Glutamatergic neuron (in vitro differentiated cells): Measurements from ENCODE around the gene CBLB. TPM values are rescaled to one million over a fixed set of nuclear protein-coding genes. Genes with fewer than 3 reads are reported as not detected.
A peak's percentile ranks its signal among the peaks of the same experiment; 100 is the strongest.

Source experiments
- DNase-seq: peaks from one replicate; pipeline ENCODE4 v3.0.0; 2022
- H3K27ac Mint-ChIP-seq: one replicate; pipeline ENCODE4 v1.8.0; 2020; ENCODE audit warnings: mild to moderate bottlenecking, mixed read lengths, inconsistent platforms; ENCODE audit not compliant: unreplicated experiment
- H3K27me3 Mint-ChIP-seq: one replicate; pipeline ENCODE4 v1.8.0; 2020; ENCODE audit warnings: mild to moderate bottlenecking, moderate library complexity, mixed read lengths, inconsistent platforms; ENCODE audit not compliant: unreplicated experiment
- H3K36me3 Mint-ChIP-seq: one replicate; pipeline ENCODE4 v1.8.0; 2020; ENCODE audit warnings: mild to moderate bottlenecking, mixed read lengths, inconsistent platforms; ENCODE audit not compliant: unreplicated experiment
- H3K4me1 Mint-ChIP-seq: one replicate; pipeline ENCODE4 v1.8.0; 2020; ENCODE audit warnings: mild to moderate bottlenecking, low read depth, mixed read lengths, inconsistent platforms; ENCODE audit not compliant: unreplicated experiment
- H3K4me3 Mint-ChIP-seq: one replicate; pipeline ENCODE4 v1.8.0; 2020; ENCODE audit warnings: mild to moderate bottlenecking, mixed read lengths, inconsistent platforms; ENCODE audit not compliant: unreplicated experiment
- H3K9me3 Mint-ChIP-seq: one replicate; pipeline ENCODE4 v1.8.0; 2020; ENCODE audit warnings: mild to moderate bottlenecking, moderate library complexity, mixed read lengths, inconsistent platforms; ENCODE audit not compliant: unreplicated experiment
- total RNA-seq: library from RNA; stranded (reverse); fragmentation: NEBNext Ultra II Directional; extraction: Animal tissue kit (Norgen Biotek cat#: 25700); gene quantifications from one replicate; pipeline ENCODE4 v1.2.1, GENCODE V29; 2021; ENCODE audit not compliant: unreplicated experiment
- TF ChIP-seq, protein P1 (sequence below): fragments of 200-600 bp; sonication (generic); IDR thresholded peaks from one replicate; pipeline ENCODE4 v1.5.0; 2021; ENCODE audit not compliant: partially characterized antibody, unreplicated experiment

CBLB gene
- total RNA-seq, 1 donor from 2014 or later: 269 TPM

GRCh38 chr3:105888621-105889579, 20.1 kb upstream of the CBLB start:
- H3K4me3 Mint-ChIP-seq: no peak overlapping the region
- peaks cover 3% of the 10 kb centered on the region for H3K4me1 Mint-ChIP-seq
- H3K9me3 Mint-ChIP-seq: no peaks in the 10 kb centered on the region
- H3K27ac Mint-ChIP-seq: no peak overlapping the region
- H3K36me3 Mint-ChIP-seq: no peaks in the 10 kb centered on the region
- DNase-seq: no peak
- peaks cover 1% of the 10 kb centered on the region for H3K27me3 Mint-ChIP-seq
- TF ChIP-seq, protein P1, sequence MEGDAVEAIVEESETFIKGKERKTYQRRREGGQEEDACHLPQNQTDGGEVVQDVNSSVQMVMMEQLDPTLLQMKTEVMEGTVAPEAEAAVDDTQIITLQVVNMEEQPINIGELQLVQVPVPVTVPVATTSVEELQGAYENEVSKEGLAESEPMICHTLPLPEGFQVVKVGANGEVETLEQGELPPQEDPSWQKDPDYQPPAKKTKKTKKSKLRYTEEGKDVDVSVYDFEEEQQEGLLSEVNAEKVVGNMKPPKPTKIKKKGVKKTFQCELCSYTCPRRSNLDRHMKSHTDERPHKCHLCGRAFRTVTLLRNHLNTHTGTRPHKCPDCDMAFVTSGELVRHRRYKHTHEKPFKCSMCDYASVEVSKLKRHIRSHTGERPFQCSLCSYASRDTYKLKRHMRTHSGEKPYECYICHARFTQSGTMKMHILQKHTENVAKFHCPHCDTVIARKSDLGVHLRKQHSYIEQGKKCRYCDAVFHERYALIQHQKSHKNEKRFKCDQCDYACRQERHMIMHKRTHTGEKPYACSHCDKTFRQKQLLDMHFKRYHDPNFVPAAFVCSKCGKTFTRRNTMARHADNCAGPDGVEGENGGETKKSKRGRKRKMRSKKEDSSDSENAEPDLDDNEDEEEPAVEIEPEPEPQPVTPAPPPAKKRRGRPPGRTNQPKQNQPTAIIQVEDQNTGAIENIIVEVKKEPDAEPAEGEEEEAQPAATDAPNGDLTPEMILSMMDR: no peak

DNA sequence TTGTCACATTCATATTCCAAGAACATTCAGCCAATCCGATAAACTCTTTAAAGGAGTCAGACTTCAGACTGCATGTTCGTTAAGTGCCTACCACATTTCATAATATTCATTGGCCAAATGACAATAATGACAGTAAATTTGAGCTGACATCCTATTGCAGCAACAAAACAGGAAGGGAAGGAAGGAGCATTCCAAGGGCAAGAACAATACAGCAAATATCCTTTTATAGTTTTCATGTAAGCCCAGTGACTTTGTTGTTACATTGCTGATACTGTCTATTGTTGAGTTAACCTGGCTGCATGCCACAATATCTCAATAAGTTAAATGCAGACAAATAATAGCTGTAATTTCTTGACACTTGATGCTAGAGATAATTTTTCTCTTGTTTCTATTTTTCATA, 16.4 kb upstream of the CBLB start:
- Mint-ChIP-seq H3K27ac (no peak overlapping the region), H3K4me1 (peaks cover 8% of the 10 kb centered on the region), H3K9me3 (no peaks in the 10 kb centered on the region), H3K4me3 (no peak overlapping the region), H3K27me3 (no peaks in the 10 kb centered on the region), H3K36me3 (no peaks in the 10 kb centered on the region)
- DNase-seq: no peak
- TF ChIP-seq, protein P1: no peak

GRCh38 chr3:105883798-105884377, 15.1 kb upstream of the CBLB start:
- DNase-seq: no peak
- H3K27me3 Mint-ChIP-seq: no peaks in the 10 kb centered on the region

DNA sequence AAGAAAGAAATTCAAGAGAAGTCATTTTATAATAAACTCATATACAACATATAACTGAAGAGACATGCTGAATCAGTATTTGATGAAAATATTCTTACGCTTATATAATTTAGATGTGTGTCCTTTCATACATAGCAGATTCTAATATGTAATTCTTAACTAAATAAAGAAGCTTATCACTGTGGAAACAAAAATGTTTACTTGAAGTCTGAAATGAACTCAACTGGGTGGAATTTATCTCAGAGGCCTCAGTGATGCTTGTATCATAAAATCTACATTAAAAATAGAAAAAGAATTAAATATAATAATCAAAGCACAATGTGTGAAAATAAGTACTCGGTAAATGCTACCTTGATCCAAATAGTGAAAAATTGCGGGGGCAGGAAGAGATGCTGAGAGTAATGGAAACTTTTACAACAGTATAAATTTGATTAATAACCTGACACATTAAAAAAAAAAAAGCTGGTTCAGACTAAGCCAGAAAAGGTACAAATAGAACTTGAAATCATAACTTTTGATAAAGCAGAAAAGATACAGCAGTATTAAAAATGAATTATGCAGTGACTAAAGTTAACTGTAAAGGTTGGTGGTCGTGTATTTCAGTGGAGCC, 12.0 kb upstream of the CBLB start:
- DNase-seq: no peak
- H3K36me3 Mint-ChIP-seq: no peaks in the 10 kb centered on the region
- H3K27me3 Mint-ChIP-seq: no peaks in the 10 kb centered on the region
- peaks cover 8% of the 10 kb centered on the region for H3K4me1 Mint-ChIP-seq
- H3K4me3 Mint-ChIP-seq: no peak overlapping the region
- TF ChIP-seq, protein P1: no peak
- no peak overlapping the region for H3K27ac Mint-ChIP-seq
- H3K9me3 Mint-ChIP-seq: no peaks in the 10 kb centered on the region

More at GRCh38 chr3:105883798-105884377, 15.1 kb upstream of the CBLB start:
- no peaks in the 10 kb centered on the region for H3K9me3 Mint-ChIP-seq
- peaks cover 8% of the 10 kb centered on the region for H3K4me1 Mint-ChIP-seq
- peak overlapping the region; percentile 22 for H3K27ac Mint-ChIP-seq
- TF ChIP-seq, protein P1: no peak
- no peaks in the 10 kb centered on the region for H3K36me3 Mint-ChIP-seq
- H3K4me3 Mint-ChIP-seq: no peak overlapping the region
